Measurements from ENCODE around the gene TPCN2.

GRCh38 chr11:69161117-69161407, 112.3 kb downstream of the TPCN2 start:
- TF ChIP-seq EZH2 (IDR thresholded peaks at IDR 0.05): no peak
- TF ChIP-seq POLR2AphosphoS5 (IDR thresholded peaks at IDR 0.05; ENCODE audit: borderline replicate concordance, low read depth, low read length): no peak
